Measurements from ENCODE around the gene MYLK2.
A peak's percentile ranks its signal among the peaks of the same experiment; 100 is the strongest.

DNA sequence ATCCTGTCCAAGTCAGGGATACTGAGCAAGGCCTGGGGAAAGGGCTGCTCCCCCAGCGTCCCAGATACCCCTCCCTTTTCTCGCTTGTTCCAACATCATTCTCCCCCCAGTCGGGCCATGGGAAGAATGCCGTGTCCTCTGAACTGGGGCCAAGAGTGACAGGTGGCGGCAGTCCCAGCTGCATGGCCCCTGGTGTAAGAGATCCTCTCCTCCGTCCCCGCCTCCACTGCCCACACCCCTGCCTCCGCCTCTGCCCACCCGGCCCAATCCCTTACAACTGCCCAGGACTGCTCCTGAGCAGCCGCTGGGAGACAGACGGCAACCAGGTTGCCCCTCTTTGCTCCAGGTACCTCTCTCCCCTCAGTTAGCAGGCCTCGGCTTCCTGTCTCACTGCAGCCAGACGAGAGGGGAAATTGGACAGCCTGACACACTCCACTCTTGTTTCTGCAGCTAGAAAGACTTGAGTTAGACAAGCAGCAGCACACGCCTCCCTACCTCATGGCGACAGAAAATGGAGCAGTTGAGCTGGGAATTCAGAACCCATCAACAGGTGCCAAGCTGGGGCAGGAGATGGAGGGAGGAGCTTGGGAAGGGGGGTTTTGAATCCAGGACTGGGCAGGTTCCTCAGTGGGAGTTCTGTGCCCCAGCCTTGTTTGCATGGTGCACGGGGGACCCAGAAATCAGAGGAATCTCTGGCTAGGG lies at the start of gene MYLK2:
- TF ChIP-seq CTCF (IDR thresholded peaks at IDR 0.05) (no peak), POLR2A (IDR thresholded peaks at IDR 0.05) (peak; percentile 31 to 55 (median 40))

All from body of pancreas (tissue), 4 donors.